Endothelial cell of hepatic sinusoid (primary cell): Measurements from ENCODE around the gene MELK.

ENCODE experiments used
- in situ Hi-C: cut with HindIII; loops from 2 replicates; pipeline ENCODE4 v1.10.0; 2017; ENCODE audit warnings: low sequenced_read_pairs

Gene MELK

DNA sequence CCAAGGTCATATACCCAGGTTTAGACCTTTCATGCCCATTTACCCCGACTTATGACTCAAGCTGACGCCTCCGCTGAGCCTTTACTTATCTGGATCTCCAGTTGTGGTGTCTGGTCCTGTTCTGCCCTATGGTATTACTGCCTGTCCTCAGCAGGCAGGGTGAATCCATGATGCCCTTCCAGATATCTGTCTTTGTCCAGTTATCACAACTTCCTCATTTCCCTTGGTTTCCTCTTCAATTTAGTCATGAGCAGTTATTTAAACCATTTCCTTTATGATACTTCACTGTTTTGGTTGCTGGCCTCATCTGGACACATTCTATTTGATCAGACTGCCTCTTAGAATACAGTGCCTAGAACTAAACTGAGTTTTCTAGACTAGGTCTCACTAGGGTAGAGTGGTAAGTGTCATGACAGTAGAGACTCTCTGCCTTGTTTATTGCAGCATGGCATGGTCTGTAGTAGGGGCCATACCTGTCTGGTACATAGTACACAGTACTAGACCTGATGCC is 93.3 kb downstream of the MELK start:
- in situ Hi-C loops = loop anchor here (10.0 kb wide), 1 partner anchor 199 kb away; no protein-coding TSS in a partner anchor

DNA sequence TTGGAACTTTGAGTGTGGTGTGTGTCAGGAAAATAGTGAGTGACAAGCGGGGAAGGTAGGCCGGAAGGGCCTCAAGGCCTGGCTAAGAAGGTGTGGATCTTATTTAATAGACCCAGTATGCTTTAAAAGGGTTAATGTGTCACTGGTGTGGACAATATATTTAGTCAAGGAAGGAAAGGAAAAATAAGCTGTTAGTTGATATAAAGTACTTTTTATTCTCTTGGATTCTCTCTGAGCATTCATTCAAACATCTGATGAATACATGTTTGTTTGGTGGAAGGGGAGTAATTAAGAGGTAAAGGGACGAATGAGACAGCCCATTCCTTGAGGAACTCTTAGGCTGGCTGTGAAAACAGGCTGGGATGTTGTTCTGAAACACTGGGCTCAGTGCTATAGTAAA is 98.9 kb downstream of the MELK start:
- in situ Hi-C loops = no loop called here

DNA sequence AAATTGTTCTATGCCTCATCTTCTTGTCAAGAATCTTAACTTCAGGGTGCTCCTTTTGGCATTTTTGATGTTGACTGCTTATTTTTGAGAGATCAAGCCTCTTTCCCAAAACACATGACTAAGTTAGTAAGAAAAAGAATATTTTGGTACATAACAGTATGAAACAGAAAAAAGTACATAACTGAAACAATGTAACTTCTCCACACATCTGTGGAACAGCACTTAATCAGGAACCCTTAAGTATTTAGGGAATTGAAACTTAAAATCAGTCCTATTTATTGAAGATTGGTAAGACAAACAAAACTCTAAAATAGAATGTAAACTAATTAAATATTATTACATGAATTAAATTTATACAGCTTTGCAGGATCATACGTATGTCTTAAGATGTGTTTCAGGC is 103.4 kb downstream of the MELK start:
- in situ Hi-C loops = no loop called here

DNA sequence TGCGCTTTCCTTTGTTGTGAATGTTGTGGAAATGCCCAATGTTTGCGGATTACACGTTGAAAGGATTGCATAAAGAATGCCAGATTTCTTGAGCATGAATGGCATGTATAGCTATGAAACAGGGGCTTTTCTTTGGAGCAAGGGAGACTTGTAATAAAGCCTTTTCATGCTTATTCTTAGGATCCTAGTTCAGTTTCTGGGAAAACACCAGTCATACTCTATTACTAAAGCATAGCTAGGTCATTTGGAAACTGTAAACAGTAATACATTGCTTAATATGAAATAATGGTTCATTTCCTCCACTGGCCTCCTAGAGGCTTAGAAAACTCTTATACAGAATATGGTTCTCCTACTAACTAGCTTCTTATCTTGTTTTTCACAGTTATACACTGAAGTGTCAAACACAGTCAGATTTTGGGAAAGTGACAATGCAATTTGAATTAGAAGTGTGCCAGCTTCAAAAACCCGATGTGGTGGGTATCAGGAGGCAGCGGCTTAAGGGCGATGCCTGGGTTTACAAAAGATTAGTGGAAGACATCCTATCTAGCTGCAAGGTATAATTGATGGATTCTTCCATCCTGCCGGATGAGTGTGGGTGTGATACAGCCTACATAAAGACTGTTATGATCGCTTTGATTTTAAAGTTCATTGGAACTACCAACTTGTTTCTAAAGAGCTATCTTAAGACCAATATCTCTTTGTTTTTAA is 104.2 kb downstream of the MELK start:
- in situ Hi-C loops = no loop called here

- in situ Hi-C loops = no loop called here
These were observed 104.9 kb downstream of the MELK start for GRCh38 chr9:36677611-36678010.

- in situ Hi-C loops = no loop called here
These were observed 107.0 kb downstream of the MELK start for GRCh38 chr9:36679710-36680109.

DNA sequence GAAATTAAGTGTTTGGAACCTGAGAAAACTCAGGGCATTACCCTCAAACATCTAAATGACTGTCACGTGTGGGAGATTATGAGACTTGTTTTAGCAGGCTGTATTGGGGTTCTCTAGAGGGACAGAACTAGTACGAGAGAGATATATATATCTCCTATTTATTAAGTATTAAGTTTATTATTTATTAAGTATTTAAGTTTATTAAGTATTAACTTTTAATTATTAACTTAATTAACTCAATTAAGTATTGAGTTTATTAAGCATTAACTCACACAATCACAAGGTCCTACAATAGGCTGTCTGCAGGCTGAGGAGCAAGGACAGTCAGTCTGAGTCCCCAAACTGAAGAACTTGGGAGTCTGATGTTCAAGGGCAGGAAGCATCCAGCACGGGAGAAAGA is 113.8 kb downstream of the MELK start:
- in situ Hi-C loops = loop anchor here (5.0 kb wide), 1 partner anchor 36 kb away; no protein-coding TSS in a partner anchor

GRCh38 chr9:36690412-36691168 is 117.9 kb downstream of the MELK start:
- in situ Hi-C loops = no loop called here

- in situ Hi-C loops = no loop called here
These were observed 119.0 kb downstream of the MELK start for GRCh38 chr9:36691671-36692070.

DNA sequence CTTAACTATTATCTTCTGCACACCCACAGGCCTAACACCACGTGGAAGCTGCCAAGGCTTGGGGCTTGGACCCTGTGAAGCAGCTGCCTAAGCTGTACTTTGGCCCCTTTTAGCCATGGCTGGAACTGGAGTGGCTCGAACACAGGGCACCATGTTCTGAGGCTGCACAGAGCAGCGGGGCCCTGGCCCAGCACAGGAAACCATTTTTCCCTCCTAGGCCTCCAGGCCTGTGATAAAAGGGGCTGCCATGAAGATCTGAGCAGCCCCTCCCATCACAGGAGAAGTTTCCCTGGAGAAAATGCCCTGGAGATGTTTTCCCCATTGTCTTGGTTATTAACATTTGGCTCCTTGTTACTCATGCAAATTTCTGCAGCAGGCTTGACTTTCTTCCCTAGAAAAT is 126.3 kb downstream of the MELK start:
- in situ Hi-C loops = no loop called here

DNA sequence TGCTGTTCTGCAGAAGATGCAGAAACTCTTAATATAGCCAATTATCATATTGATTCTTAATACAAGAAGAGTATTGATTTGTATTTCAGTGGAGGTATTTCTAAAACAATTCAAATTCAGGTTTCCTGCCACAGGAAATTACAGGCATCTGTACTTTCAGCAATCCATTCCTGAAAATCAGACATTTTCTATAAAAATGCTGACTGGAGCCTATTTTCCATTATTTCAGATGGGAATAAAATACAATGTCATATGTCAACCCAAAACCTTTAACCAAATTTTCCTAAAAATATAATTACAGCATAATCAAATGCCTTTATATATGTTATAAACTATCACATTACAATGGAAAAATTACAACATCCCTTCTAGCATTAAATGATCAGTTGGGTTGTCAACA is 131.5 kb downstream of the MELK start:
- in situ Hi-C loops = loop anchor here (25.0 kb wide), 1 partner anchor 292 kb away; the partner anchor contains the start of gene RNF38

DNA sequence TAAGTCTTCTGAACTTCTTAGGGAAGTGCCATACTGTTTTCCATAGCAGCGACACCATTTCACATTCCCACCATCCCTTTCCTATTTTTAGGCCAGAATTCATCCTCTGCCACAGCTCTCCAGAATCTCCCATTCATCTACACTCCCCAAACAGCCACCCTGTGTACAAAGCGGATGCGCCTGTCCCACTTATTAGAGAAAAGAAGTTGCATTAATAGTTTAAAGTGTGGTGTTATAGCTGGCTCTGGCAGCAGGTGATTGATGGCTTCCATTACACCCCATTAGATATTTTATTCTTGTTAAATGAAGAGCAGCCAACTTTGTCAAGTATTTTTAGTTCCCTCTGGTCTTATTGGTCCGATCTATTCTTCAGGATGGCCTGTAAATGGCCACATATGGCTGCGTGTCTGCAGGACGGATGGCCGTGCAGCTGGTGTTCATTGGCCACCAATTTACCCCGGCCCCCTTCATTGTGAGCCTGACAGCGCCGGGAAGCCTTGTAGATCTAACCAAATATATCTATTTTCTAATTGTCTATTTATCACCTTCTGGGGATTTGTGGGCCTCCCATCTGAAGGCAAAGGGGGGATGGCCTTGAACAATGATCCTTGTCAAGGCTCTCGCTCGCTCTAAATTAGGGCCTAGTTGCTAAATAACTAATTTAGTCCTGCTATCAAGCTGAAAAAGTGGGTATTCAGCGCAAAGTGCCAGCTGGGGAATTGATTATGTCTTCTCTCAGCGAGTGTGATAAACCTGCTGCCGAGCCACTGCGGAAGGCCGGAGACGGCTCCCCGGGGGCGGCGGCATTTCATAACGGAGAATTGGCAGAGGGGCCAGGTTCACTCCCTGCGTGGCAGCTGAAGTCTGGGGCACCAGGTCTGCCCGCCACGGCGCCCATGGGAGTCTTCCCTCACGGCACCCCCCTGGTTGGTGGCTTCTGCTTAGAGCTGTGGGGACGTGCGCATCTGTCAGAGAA is 141.1 kb downstream of the MELK start:
- in situ Hi-C loops = loop anchor here (25.0 kb wide), 1 partner anchor 302 kb away; the partner anchor contains the start of gene RNF38

DNA sequence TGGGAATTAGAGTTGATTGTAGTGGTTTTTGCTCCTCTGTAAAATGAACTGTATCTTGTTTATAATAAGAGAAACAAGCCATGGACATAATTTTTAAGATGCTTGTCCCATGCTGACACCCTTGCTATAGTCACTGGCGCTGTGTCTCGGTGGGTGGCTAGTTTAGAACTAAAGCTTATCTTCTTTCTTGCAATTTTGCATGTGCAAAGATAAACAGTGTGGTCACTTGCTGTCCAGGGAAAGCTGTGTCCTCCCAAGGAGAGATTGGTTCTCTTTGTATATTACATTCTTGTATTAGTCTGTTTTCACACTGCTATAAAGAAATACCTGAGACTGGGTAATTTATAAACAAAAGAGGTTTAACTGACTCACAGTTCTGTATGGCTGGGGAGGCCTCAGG is 143.8 kb downstream of the MELK start:
- in situ Hi-C loops = loop anchor here (25.0 kb wide), 1 partner anchor 304 kb away; the partner anchor contains the start of gene RNF38

GRCh38 chr9:36717276-36717675 is 144.6 kb downstream of the MELK start:
- in situ Hi-C loops = loop anchor here (25.0 kb wide), 1 partner anchor 305 kb away; the partner anchor contains the start of gene RNF38

DNA sequence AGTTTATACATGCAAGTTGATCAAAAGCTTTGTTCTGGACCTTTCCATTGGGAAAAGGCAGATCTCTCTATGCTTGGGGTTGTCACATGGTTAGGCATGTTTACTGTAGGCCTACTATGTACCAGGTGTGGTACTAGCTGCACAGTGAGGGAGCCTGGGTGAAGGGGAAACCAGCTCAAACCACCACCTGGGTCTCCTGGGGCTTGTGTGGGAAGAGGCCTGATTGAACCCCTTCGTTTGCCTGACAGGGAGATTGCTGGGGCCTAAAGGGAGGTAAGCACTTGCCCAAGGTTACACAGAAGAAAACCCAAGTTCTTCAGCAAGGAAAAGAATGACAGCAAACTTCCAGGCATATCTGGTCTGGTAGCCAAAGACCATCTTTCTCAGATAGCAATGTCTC is 145.9 kb downstream of the MELK start:
- in situ Hi-C loops = loop anchor here (25.0 kb wide), 1 partner anchor 306 kb away; the partner anchor contains the start of gene RNF38

DNA sequence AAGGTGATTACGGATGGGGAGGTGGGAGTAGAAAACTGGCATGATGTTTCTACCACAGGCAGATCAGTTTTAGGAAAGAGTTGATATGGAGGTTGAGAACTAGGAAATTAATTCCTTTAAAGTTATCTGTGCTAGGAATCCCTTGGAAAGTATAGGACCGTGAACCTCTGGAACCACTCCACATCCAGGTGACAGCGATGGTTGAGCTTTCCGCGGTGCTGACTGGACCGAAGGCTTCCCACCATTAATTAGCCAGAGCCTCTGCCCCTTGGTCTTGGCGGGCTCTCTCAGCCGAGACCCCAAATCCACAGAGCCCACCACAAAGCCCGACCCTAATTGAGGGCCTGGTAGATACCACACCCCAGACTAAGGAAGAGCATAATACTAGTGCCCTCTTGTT is 147.3 kb downstream of the MELK start:
- in situ Hi-C loops = loop anchor here (5.0 to 25.0 kb wide), 2 partner anchors 33 to 308 kb away; partner anchors contain the start of gene RNF38

- in situ Hi-C loops = loop anchor here (5.0 to 25.0 kb wide), 2 partner anchors 35 to 310 kb away; partner anchors contain the start of gene RNF38
These were observed 149.3 kb downstream of the MELK start for GRCh38 chr9:36721846-36722588.

- in situ Hi-C loops = no loop called here
These were observed 153.2 kb downstream of the MELK start for GRCh38 chr9:36725777-36726356.
